Gastrocnemius medialis (tissue), 4 donors: Measurements from ENCODE around the gene ZNF740.

Experiments
- POLR2A ChIP-seq, 2 donors: fragments of 450-650 bp; IDR thresholded peaks; one replicate each; pipeline ENCODE4 v1.6.1; 2017; ENCODE audit warnings: antibody characterized with exemption in 2 of 2, mild to moderate bottlenecking in 2 of 2, moderate library complexity in 2 of 2
- TF ChIP-seq, protein P1 (sequence below), 5 experiments: fragments of 450-650 bp in 3 of 5; fragments of 200-600 bp in 2 of 5; sonication (generic) in 2 of 5; IDR thresholded peaks in 4 of 5; conservative IDR thresholded peaks in 1 of 5; 1 replicate in 4 of 5; 2 replicates in 1 of 5; pipeline ENCODE4 v1.5.1; 2016 to 2019; ENCODE audit warnings: antibody characterized with exemption in 5 of 5, mild to moderate bottlenecking in 3 of 5, moderate library complexity in 3 of 5

DNA sequence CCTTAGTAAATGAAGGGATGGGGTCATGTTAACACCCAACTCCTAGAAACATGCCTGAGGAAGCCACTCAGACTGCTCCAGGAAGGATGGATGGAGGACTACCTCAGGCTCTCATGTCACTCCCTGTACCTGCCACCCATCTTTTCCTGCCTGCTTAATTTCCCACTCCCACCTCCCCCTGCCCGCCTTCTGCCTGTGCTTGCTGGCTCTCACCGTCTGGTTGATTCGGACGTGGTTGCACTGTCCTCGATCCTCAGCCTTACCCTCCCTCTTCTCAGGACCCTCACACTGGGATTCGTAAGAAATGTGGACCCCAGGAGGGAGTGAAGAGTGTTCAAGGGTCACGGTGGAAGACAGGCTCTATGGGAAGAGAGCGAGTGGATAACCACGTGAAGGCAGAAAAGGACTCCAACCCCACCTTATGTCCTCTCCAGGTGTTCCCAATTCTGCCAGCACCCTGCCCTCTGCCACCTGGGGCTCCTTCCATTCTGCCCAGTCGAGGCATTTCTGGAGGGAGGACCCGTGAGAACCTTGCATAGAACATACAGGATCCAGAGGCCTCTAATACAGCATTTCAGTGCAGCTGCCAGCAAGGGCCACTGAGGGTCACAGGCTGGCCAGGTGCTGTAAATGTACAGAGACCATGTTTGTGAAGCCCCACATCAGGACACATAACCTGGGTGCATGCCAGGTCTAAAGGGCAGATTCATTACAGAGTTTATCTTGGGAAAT lies 13.6 kb downstream of the ZNF740 start:
- TF ChIP-seq, protein P1, sequence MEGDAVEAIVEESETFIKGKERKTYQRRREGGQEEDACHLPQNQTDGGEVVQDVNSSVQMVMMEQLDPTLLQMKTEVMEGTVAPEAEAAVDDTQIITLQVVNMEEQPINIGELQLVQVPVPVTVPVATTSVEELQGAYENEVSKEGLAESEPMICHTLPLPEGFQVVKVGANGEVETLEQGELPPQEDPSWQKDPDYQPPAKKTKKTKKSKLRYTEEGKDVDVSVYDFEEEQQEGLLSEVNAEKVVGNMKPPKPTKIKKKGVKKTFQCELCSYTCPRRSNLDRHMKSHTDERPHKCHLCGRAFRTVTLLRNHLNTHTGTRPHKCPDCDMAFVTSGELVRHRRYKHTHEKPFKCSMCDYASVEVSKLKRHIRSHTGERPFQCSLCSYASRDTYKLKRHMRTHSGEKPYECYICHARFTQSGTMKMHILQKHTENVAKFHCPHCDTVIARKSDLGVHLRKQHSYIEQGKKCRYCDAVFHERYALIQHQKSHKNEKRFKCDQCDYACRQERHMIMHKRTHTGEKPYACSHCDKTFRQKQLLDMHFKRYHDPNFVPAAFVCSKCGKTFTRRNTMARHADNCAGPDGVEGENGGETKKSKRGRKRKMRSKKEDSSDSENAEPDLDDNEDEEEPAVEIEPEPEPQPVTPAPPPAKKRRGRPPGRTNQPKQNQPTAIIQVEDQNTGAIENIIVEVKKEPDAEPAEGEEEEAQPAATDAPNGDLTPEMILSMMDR (IDR thresholded peaks at IDR 0.05 in 4 of 5, conservative IDR thresholded peaks at IDR 0.05 in 1 of 5) = no peak
- TF ChIP-seq POLR2A (IDR thresholded peaks at IDR 0.05) = no peak
